Endothelial cell of umbilical vein (primary cell): ENCODE measurements around the gene GPR18. TPM values are rescaled to one million over a fixed set of nuclear protein-coding genes. Genes with fewer than 3 reads are reported as not detected.

Source experiments
- BruUV-seq: library from RNA; stranded (reverse); fragments of 400-500 nt; replicated peaks from 2 replicates; lab custom pipeline; 2021; lab: Mats Ljungman, UMichigan
- CTCF ChIA-PET: fragments of 300-600, 350-600 bp; sonication (Branson Sonifier 250); formaldehyde crosslinking; loops from one replicate; lab custom pipeline; 2021; ENCODE audit warnings: antibody characterized with exemption, inconsistent platforms; lab: Charles Lee
- POLR2A ChIA-PET: fragments of 300-600, 350-600 bp; sonication (Branson Sonifier 250); formaldehyde crosslinking; loops from one replicate; lab custom pipeline; 2021; ENCODE audit warnings: antibody characterized with exemption, inconsistent platforms; lab: Charles Lee
- DNase-seq: peaks from one replicate; pipeline ENCODE4 v3.0.0-alpha.2; 2011; ENCODE audit warnings: low read depth, low spot score
- FAIRE-seq: peaks from 2 replicates; lab custom pipeline; 2011; peaks lifted over from hg19 to GRCh38; lab: Jason Lieb, UNC
- H2AFZ ChIP-seq: 2 replicates; pipeline ENCODE4 v1.6.0; 2012; ENCODE audit warnings: low read depth, low read length, control low read depth, inconsistent platforms
- H3K27ac ChIP-seq: 2 replicates; pipeline ENCODE4 v1.5.1; 2011; ENCODE audit warnings: low read depth, mild to moderate bottlenecking, control low read depth, low read length, moderate library complexity; ENCODE audit not compliant: insufficient read depth
- H3K27me3 ChIP-seq, 2 experiments: 2 replicates each; pipeline versions ENCODE4 v1.6.0 to v1.6.1; 2011; ENCODE audit warnings: low read length in 2 of 2, mixed read lengths in 1 of 2; ENCODE audit not compliant: control insufficient read depth in 2 of 2, insufficient read depth in 2 of 2
- H3K36me3 ChIP-seq, 2 experiments: 2 replicates in 1 of 2; 3 replicates in 1 of 2; pipeline ENCODE4 v1.5.1; 2011; ENCODE audit warnings: low read length in 2 of 2, mild to moderate bottlenecking in 1 of 2, moderate library complexity in 1 of 2; ENCODE audit not compliant: control insufficient read depth in 2 of 2, insufficient read depth in 2 of 2; ENCODE audit errors: extremely low read depth in 1 of 2
- H3K4me1 ChIP-seq: 3 replicates; pipeline ENCODE4 v1.5.1; 2011; ENCODE audit warnings: mild to moderate bottlenecking, low read length; ENCODE audit not compliant: control insufficient read depth, insufficient read depth; ENCODE audit errors: extremely low read depth
- H3K4me2 ChIP-seq: 2 replicates; pipeline ENCODE4 v1.6.1; 2011; ENCODE audit warnings: low read length, control low read depth, mixed read lengths; ENCODE audit not compliant: insufficient read depth
- H3K4me3 ChIP-seq, 3 experiments: fragments of 200-600 bp in 1 of 3; sonication (generic), shearing (Covaris generic) in 1 of 3; replicated peaks in 1 of 3; 2 replicates each; pipeline ENCODE4 v1.5.1; 2011 to 2016; ENCODE audit warnings: control low read depth in 3 of 3, low read length in 3 of 3, mild to moderate bottlenecking in 2 of 3, inconsistent platforms in 1 of 3, low read depth in 1 of 3, moderate library complexity in 1 of 3; ENCODE audit not compliant: insufficient read depth in 1 of 3
- H3K79me2 ChIP-seq: 2 replicates; pipeline ENCODE4 v1.6.0; 2012; ENCODE audit warnings: low read length, inconsistent platforms; ENCODE audit not compliant: control insufficient read depth, insufficient read depth
- H3K9ac ChIP-seq: replicated peaks from 2 replicates; pipeline ENCODE3; 2011; ENCODE audit warnings: low read length, control low read depth; ENCODE audit not compliant: insufficient read depth; ENCODE audit errors: extremely low read depth
- H3K9me1 ChIP-seq: replicated peaks from 3 replicates; pipeline ENCODE4 v1.6.0; 2011; ENCODE audit warnings: mild to moderate bottlenecking, low read length; ENCODE audit not compliant: control insufficient read depth, insufficient read depth; ENCODE audit errors: extremely low read depth
- H3K9me3 ChIP-seq: replicated peaks from 2 replicates; pipeline ENCODE4 v1.5.1; 2012; ENCODE audit warnings: low read length, inconsistent platforms; ENCODE audit not compliant: control insufficient read depth, insufficient read depth
- H4K20me1 ChIP-seq: replicated peaks from 2 replicates; pipeline ENCODE3; 2011; ENCODE audit warnings: mild to moderate bottlenecking, low read length; ENCODE audit not compliant: control insufficient read depth, insufficient read depth; ENCODE audit errors: extremely low read depth
- CTCF ChIP-seq, 2 donors: IDR thresholded peaks; 1 replicate in 1 of 2; 2 replicates in 1 of 2; pipeline ENCODE4 v1.5.1; 2011; ENCODE audit warnings: low read length in 2 of 2, mild to moderate bottlenecking in 2 of 2, moderate library complexity in 2 of 2, control low read depth in 1 of 2, inconsistent platforms in 1 of 2, low read depth in 1 of 2; ENCODE audit not compliant: insufficient read depth in 1 of 2; ENCODE audit errors: extremely low read depth in 1 of 2
- EZH2 ChIP-seq: IDR thresholded peaks from 2 replicates; pipeline ENCODE4 v1.6.1; 2012; ENCODE audit warnings: borderline replicate concordance, low read depth, mild to moderate bottlenecking, moderate library complexity, low read length, inconsistent platforms; ENCODE audit not compliant: severe bottlenecking
- FOS ChIP-seq: IDR thresholded peaks from 2 replicates; pipeline ENCODE4 v1.6.1; 2011; ENCODE audit warnings: mild to moderate bottlenecking, low read length, moderate library complexity, borderline replicate concordance; ENCODE audit not compliant: insufficient read depth
- GATA2 ChIP-seq: IDR thresholded peaks from 2 replicates; pipeline ENCODE4 v1.7.0; 2011; ENCODE audit warnings: low read depth, mild to moderate bottlenecking, moderate library complexity, mixed read lengths, low read length; ENCODE audit not compliant: insufficient read length, insufficient read depth
- JUN ChIP-seq: IDR thresholded peaks from 2 replicates; pipeline ENCODE4 v1.6.1; 2011; ENCODE audit warnings: borderline replicate concordance, low read depth; ENCODE audit not compliant: insufficient read length, insufficient read depth
- MAX ChIP-seq: IDR thresholded peaks from 2 replicates; pipeline ENCODE4 v1.6.1; 2011; ENCODE audit not compliant: insufficient read depth, insufficient read length
- MYC ChIP-seq: IDR thresholded peaks from one replicate; pipeline ENCODE4 v1.6.1; 2011; ENCODE audit warnings: mild to moderate bottlenecking, low read depth, low read length
- POLR2A ChIP-seq: IDR thresholded peaks from 2 replicates; pipeline ENCODE4 v1.6.1; 2012; ENCODE audit warnings: low read depth, mild to moderate bottlenecking, control low read depth, low read length
- POLR2AphosphoS5 ChIP-seq: IDR thresholded peaks from 2 replicates; pipeline ENCODE4 v1.6.1; 2012; ENCODE audit warnings: low read depth, mild to moderate bottlenecking, control low read depth, low read length, moderate library complexity; ENCODE audit not compliant: insufficient read depth
- dilution Hi-C: fragments of 300-500 bp; cut with MboI; formaldehyde crosslinking; loops from one replicate; pipeline ENCODE4 v1.15.0; 2019; ENCODE audit warnings: low sequenced_read_pairs; ENCODE audit not compliant: extremely low pct_ligation_motif_present
- intact Hi-C: fragments of 100-400 bp; cut with micrococcal nuclease; formaldehyde crosslinking; loops from one replicate; pipeline ENCODE4 v1.10.0; 2022
- polyA plus RNA-seq, 4 experiments: library from polyadenylated mRNA; depleted of rRNA in 3 of 4; stranded (reverse) in 3 of 4; unstranded in 1 of 4; fragments of >200 nt; gene quantifications; 2 replicates each; pipeline versions ENCODE4 v1.2.1 to v1.2.3, GENCODE V29; 2011 to 2012; ENCODE audit warnings: missing spikeins in 1 of 4
- total RNA-seq: library from RNA; stranded (reverse); gene quantifications from 2 replicates; pipeline ENCODE4 v1.2.3, GENCODE V29; 2021

Gene GPR18
- total and polyA plus RNA-seq, 2 donors (not counting 3 experiments of a cell fraction or from before 2014, with no cell fraction given) = not detected

- Histone ChIP-seq H3K4me2 (no peak overlapping the region), H3K79me2 (peaks cover 75% of the 10 kb centered on the region), H3K4me1 (peaks cover 4% of the 10 kb centered on the region), H3K9me1 (no peaks in the 10 kb centered on the region), H3K27me3 (no peaks in the 10 kb centered on the region), H3K27ac (no peak overlapping the region), H4K20me1 (peaks cover 2% of the 10 kb centered on the region), H3K4me3 (no peak overlapping the region), H2AFZ (no peak overlapping the region), H3K36me3 (no peaks in the 10 kb centered on the region), H3K9me3 (no peaks in the 10 kb centered on the region), H3K9ac (no peak overlapping the region)
- dilution Hi-C loops = no loop called here
- DNase-seq = no peak
- no TSS peak for BruUV-seq
- CTCF ChIA-PET = no interaction called here
- intact Hi-C loops = no loop called here
- no peak for FAIRE-seq
- TF ChIP-seq EZH2 = no peak
- no peak for TF ChIP-seq MAX
- no peak for TF ChIP-seq GATA2
- TF ChIP-seq MYC = no peak
- no peak for TF ChIP-seq JUN
- TF ChIP-seq FOS = no peak
- TF ChIP-seq CTCF (IDR thresholded peaks at IDR 0.05; ENCODE audit: extremely low read depth in 1 of 2, insufficient read depth in 1 of 2, low read depth in 1 of 2, low read length in 2 of 2) = no peak
- no peak for TF ChIP-seq POLR2A
- no peak for TF ChIP-seq POLR2AphosphoS5
- POLR2A ChIA-PET = no interaction called here
Measured at GRCh38 chr13:99218969-99219368, 39.2 kb downstream of the GPR18 start.
